Pancreas (tissue), 10 donors: ENCODE measurements around the gene CLDND1. TPM values are rescaled to one million over a fixed set of nuclear protein-coding genes. Genes with fewer than 3 reads are reported as not detected.

ENCODE experiments used
- ATAC-seq, 4 donors: fragments of 200-7000 bp; cut with Tn5 transposase; one replicate each; pipeline versions ENCODE4 v1.8.0 to v1.9.1; 2020; ENCODE audit warnings: mild to moderate bottlenecking in 4 of 4, moderate library complexity in 4 of 4
- DNase-seq, 6 donors: peaks; one replicate each; pipeline ENCODE4 v3.0.0-alpha.2; 2020
- FAIRE-seq: peaks from 2 replicates; lab custom pipeline; 2012; peaks lifted over from hg19 to GRCh38; lab: Jason Lieb, UNC
- H3K27ac ChIP-seq, 4 donors: fragments of 200-600 bp; sonication (generic); 1 replicate in 3 of 4; 2 replicates in 1 of 4; pipeline versions ENCODE4 v1.5.0 to v1.8.0; 2020
- H3K27me3 ChIP-seq, 4 donors: fragments of 200-600 bp; one replicate each; pipeline ENCODE4 v1.8.0; 2021
- H3K36me3 ChIP-seq, 3 donors: fragments of 200-600 bp; sonication (generic) in 1 of 3; one replicate each; pipeline versions ENCODE4 v1.5.0 to v1.8.0; 2020 to 2021
- H3K4me1 ChIP-seq, 3 donors: fragments of 200-600 bp; one replicate each; pipeline ENCODE4 v1.8.0; 2021
- H3K4me3 ChIP-seq, 4 donors: fragments of 200-600 bp; sonication (generic) in 2 of 4; one replicate each; pipeline versions ENCODE4 v1.5.0 to v1.8.0; 2020 to 2021
- H3K9me3 ChIP-seq, 4 donors: fragments of 200-600 bp; one replicate each; pipeline ENCODE4 v1.8.0; 2021
- CTCF ChIP-seq, 4 donors: fragments of 200-600 bp; sonication (generic) in 3 of 4; IDR thresholded peaks; one replicate each; pipeline versions ENCODE4 v1.5.0 to v1.8.0; 2021; ENCODE audit warnings: antibody characterized with exemption in 4 of 4
- WGBS, 2 donors: extraction: QIAGEN DNeasy Blood & Tissue Kit; methylation state at CpG; one replicate each; pipeline ENCODE4 v1.1.7; 2013; 5-methylcytosine and 5-hydroxymethylcytosine counted together
- intact Hi-C, 3 donors: fragments of 100-400 bp; cut with DNase I; formaldehyde crosslinking; loops; one replicate each; pipeline versions ENCODE4 v1.11.1 to v1.14.2; 2022
- polyA plus RNA-seq, 2 donors: library from polyadenylated mRNA; stranded (reverse); fragments of 200-250 nt; gene quantifications; one replicate each; pipeline ENCODE4 v1.2.3, GENCODE V29; 2013
- total RNA-seq, 6 donors: library from RNA; stranded (reverse); fragmentation: NEBNext Ultra II Directional in 4 of 6; extraction: Animal tissue kit (Norgen Biotek cat#: 25700) in 4 of 6; gene quantifications; one replicate each; pipeline versions ENCODE4 v1.2.1 to v1.2.4, GENCODE V29; 2021 to 2023
- donor health status: healthy with polysubstance abuse.
- donor health status: DM: no; HTN: no; CAD: no; lungs with moderate emphysema.
- donor health status: DM: no; HTN: no; CAD: no.
- donor health status: control.
- donor health status: control.
- donor health status: Bipolar disorder and iron deficiency.
- donor health status: DM: yes; HTN: yes; CAD: no.
- donor health status: DM: no; HTN: no; CAD: no.
- donor health status: DM: no; HTN: no; CAD: no.
- donor health status: DM: yes; HTN: yes; CAD: no.

Gene CLDND1
- total and polyA plus RNA-seq, 8 donors, result 16.0 to 37.2 (median 22.3) TPM

GRCh38 chr3:98519351-98519750 is 3.4 kb downstream of the CLDND1 start:
- no peak for TF ChIP-seq CTCF (IDR thresholded peaks at IDR 0.05)
- ATAC-seq (no peak), DNase-seq (no peak), FAIRE-seq (no peak)
- H3K36me3 ChIP-seq, result peaks cover 0 to 4% (median 0%) of the 10 kb centered on the region in 3 donors
- H3K4me3 ChIP-seq, result no peak overlapping the region
- WGBS, 2 donors, result 0 to 97% methylated on average over 1 of the region's 1 CpG
- no peaks in the 10 kb centered on the region for H3K27me3 ChIP-seq
- intact Hi-C loops, result no loop called here
- H3K27ac ChIP-seq, result no peak overlapping the region
- H3K4me1 ChIP-seq, result peaks cover 0 to 9% (median 7%) of the 10 kb centered on the region in 3 donors
- H3K9me3 ChIP-seq, result no peaks in the 10 kb centered on the region

- intact Hi-C loops, result no loop called here
- Histone ChIP-seq H3K4me1 (peaks cover 0 to 9% (median 7%) of the 10 kb centered on the region in 3 donors), H3K9me3 (no peaks in the 10 kb centered on the region), H3K4me3 (no peak overlapping the region), H3K27me3 (no peaks in the 10 kb centered on the region), H3K27ac (no peak overlapping the region), H3K36me3 (peaks cover 0 to 4% (median 0%) of the 10 kb centered on the region in 3 donors)
- ATAC-seq (no peak), FAIRE-seq (no peak), DNase-seq (no peak)
- WGBS, 2 donors, result 93 to 98% methylated on average over 2 of the region's 2 CpGs
- TF ChIP-seq CTCF (IDR thresholded peaks at IDR 0.05), result no peak
These were observed 3.9 kb downstream of the CLDND1 start for GRCh38 chr3:98518816-98519215.

GRCh38 chr3:98514948-98515347 is 7.8 kb downstream of the CLDND1 start:
- FAIRE-seq (no peak), ATAC-seq (no peak), DNase-seq (no peak)
- H3K9me3 ChIP-seq, result no peaks in the 10 kb centered on the region
- H3K4me1 ChIP-seq, result no peaks in the 10 kb centered on the region
- no peak for TF ChIP-seq CTCF (IDR thresholded peaks at IDR 0.05)
- 90 to 94% methylated on average over 1 of the region's 1 CpG for WGBS, 2 donors
- H3K36me3 ChIP-seq, result peaks cover 0 to 4% (median 0%) of the 10 kb centered on the region in 3 donors
- intact Hi-C loops, result no loop called here
- H3K27ac ChIP-seq, result no peak overlapping the region
- no peaks in the 10 kb centered on the region for H3K27me3 ChIP-seq
- H3K4me3 ChIP-seq, result no peak overlapping the region

- DNase-seq (no peak), FAIRE-seq (no peak), ATAC-seq (no peak)
- WGBS, 2 donors, result 97 to 99% methylated on average over 3 of the region's 3 CpGs
- Histone ChIP-seq H3K27ac (no peak overlapping the region), H3K4me1 (no peaks in the 10 kb centered on the region), H3K4me3 (no peak overlapping the region), H3K36me3 (peaks cover 0 to 4% (median 0%) of the 10 kb centered on the region in 3 donors), H3K27me3 (no peaks in the 10 kb centered on the region), H3K9me3 (no peaks in the 10 kb centered on the region)
- no peak for TF ChIP-seq CTCF (IDR thresholded peaks at IDR 0.05)
- intact Hi-C loops, result no loop called here
These were observed 9.0 kb downstream of the CLDND1 start for GRCh38 chr3:98513736-98514135.

- intact Hi-C loops, result no loop called here
- H3K4me1 ChIP-seq, result no peaks in the 10 kb centered on the region
- 75 to 78% methylated on average over 4 of the region's 4 CpGs for WGBS, 2 donors
- ATAC-seq (no peak), FAIRE-seq (no peak), DNase-seq (no peak)
- no peak overlapping the region for H3K27ac ChIP-seq
- TF ChIP-seq CTCF (IDR thresholded peaks at IDR 0.05), result no peak
- H3K4me3 ChIP-seq, result no peak overlapping the region
- no peaks in the 10 kb centered on the region for H3K27me3 ChIP-seq
- no peaks in the 10 kb centered on the region for H3K9me3 ChIP-seq
- H3K36me3 ChIP-seq, result peaks cover 0 to 3% (median 0%) of the 10 kb centered on the region in 3 donors
These were observed 9.6 kb downstream of the CLDND1 start for GRCh38 chr3:98513091-98513511.
